HepG2 (cell line): ENCODE measurements around the gene SMTNL2. TPM values are rescaled to one million over a fixed set of nuclear protein-coding genes. Genes with fewer than 3 reads are reported as not detected.

Experiments
- ATAC-seq: fragments of 200-7000 bp; cut with Tn5 transposase; 3 replicates; pipeline ENCODE4 v1.9.1; 2020; ENCODE audit warnings: mild to moderate bottlenecking, moderate library complexity
- BruUV-seq: library from RNA; stranded (reverse); fragments of 400-500 nt; replicated peaks from 2 replicates; lab custom pipeline; 2021; lab: Mats Ljungman, UMichigan
- CTCF ChIA-PET: fragments of 300-600 bp; formaldehyde crosslinking; extraction: SDS; loops from one replicate; lab custom pipeline; 2021; ENCODE audit warnings: low total read pairs, inconsistent platforms, low intra/inter-chr PET ratio; lab: Yijun Ruan, JAX
- POLR2A ChIA-PET: fragments of 350-600 bp; sonication (Branson Sonifier 250); formaldehyde crosslinking; loops from one replicate; lab custom pipeline; 2020; ENCODE audit warnings: antibody characterized with exemption, inconsistent platforms; lab: Yijun Ruan, JAX
- DNase-seq: peaks from one replicate; pipeline ENCODE4 v3.0.0-alpha.2; 2015; ENCODE audit warnings: low spot score
- FAIRE-seq: peaks from 3 replicates; lab custom pipeline; 2011; peaks lifted over from hg19 to GRCh38; lab: Jason Lieb, UNC
- H2AFZ ChIP-seq: one replicate; pipeline ENCODE4 v1.6.1; 2011; ENCODE audit warnings: low read length, inconsistent platforms
- H3K27ac ChIP-seq: fragments of 300-600 bp; 3 replicates; pipeline ENCODE4 v1.8.0; 2011; ENCODE audit warnings: mixed run types, mild to moderate bottlenecking, mixed read lengths, low read length, inconsistent platforms; ENCODE audit not compliant: insufficient read depth; ENCODE audit errors: extremely low read length
- H3K27me3 ChIP-seq, 2 experiments: fragments of 200-600 bp in 1 of 2; 2 replicates in 1 of 2; 3 replicates in 1 of 2; pipeline versions ENCODE4 v1.6.0 to v1.8.0; 2011; ENCODE audit warnings: low read length in 2 of 2, mild to moderate bottlenecking in 2 of 2, moderate library complexity in 2 of 2, inconsistent platforms in 1 of 2; ENCODE audit not compliant: insufficient read depth in 2 of 2, control insufficient read depth in 1 of 2
- H3K36me3 ChIP-seq, 2 experiments: fragments of 200-600 bp in 1 of 2; replicated peaks in 1 of 2; 2 replicates in 1 of 2; 3 replicates in 1 of 2; pipeline versions ENCODE4 v1.5.1 to v1.8.0; 2011; ENCODE audit warnings: low read length in 2 of 2, inconsistent platforms in 1 of 2; ENCODE audit not compliant: insufficient read depth in 2 of 2, control insufficient read depth in 1 of 2
- H3K4me1 ChIP-seq: 2 replicates; pipeline ENCODE4 v1.5.1; 2012; ENCODE audit warnings: low read length, inconsistent platforms; ENCODE audit not compliant: insufficient read depth
- H3K4me2 ChIP-seq: 2 replicates; pipeline ENCODE4 v1.6.0; 2011; ENCODE audit warnings: low read depth, low read length, inconsistent platforms
- H3K4me3 ChIP-seq, 3 experiments: fragments of 200-600 bp in 1 of 3; sonication (generic), shearing (Covaris generic) in 1 of 3; replicated peaks in 1 of 3; 2 replicates each; pipeline ENCODE4 v1.5.1; 2011 to 2016; ENCODE audit warnings: low read length in 3 of 3, inconsistent platforms in 2 of 3, low read depth in 2 of 3, mild to moderate bottlenecking in 2 of 3, control low read depth in 1 of 3, mixed read lengths in 1 of 3; ENCODE audit not compliant: insufficient read depth in 1 of 3
- H3K79me2 ChIP-seq: one replicate; pipeline ENCODE4 v1.6.1; 2011; ENCODE audit warnings: low read length, inconsistent platforms; ENCODE audit not compliant: insufficient read depth
- H3K9ac ChIP-seq: 2 replicates; pipeline ENCODE4 v1.6.0; 2011; ENCODE audit warnings: mild to moderate bottlenecking, low read depth, low read length, inconsistent platforms; ENCODE audit not compliant: insufficient read depth
- H3K9me3 ChIP-seq: 2 replicates; pipeline ENCODE4 v1.5.1; 2012; ENCODE audit warnings: mild to moderate bottlenecking, low read length
- H4K20me1 ChIP-seq: 2 replicates; pipeline ENCODE4 v1.6.0; 2011; ENCODE audit warnings: inconsistent platforms, mild to moderate bottlenecking, low read length, moderate library complexity; ENCODE audit not compliant: insufficient read depth
- AGO2 ChIP-seq: fragments of 200-400 bp; formaldehyde crosslinking; optimal IDR thresholded peaks from 2 replicates; pipeline ENCODE3; 2017; ENCODE audit warnings: mild to moderate bottlenecking, low read depth, low read length, moderate library complexity
- NFIC ChIP-seq: IDR thresholded peaks from 2 replicates; pipeline ENCODE4 v1.6.1; 2012; ENCODE audit warnings: mild to moderate bottlenecking, low read length, inconsistent platforms
- RBFOX2 ChIP-seq: fragments of 200-400 bp; formaldehyde crosslinking; IDR thresholded peaks from 2 replicates; pipeline ENCODE4 v1.6.1; 2017; ENCODE audit warnings: low read depth, mild to moderate bottlenecking, low read length
- ZNF510 ChIP-seq: sonication (generic); formaldehyde crosslinking; IDR thresholded peaks from 2 replicates; pipeline ENCODE4 v1.4.0; 2020; ENCODE audit warnings: low read depth, mild to moderate bottlenecking, missing genetic modification reagents
- WGBS: methylation state at CpG from one replicate; pipeline ENCODE4 v1.1.6; 2017; ENCODE audit warnings: low lambda C conversion rate; 5-methylcytosine and 5-hydroxymethylcytosine counted together
- in situ Hi-C: cut with HindIII; loops from 2 replicates; pipeline ENCODE4 v1.10.0; 2017; ENCODE audit warnings: low pct_unique_long_range_greater_than_20kb; ENCODE audit not compliant: extremely low pct_ligation_motif_present
- intact Hi-C: fragments of 100-400 bp; cut with micrococcal nuclease; formaldehyde crosslinking; loops from one replicate; pipeline ENCODE4 v1.10.0; 2022; ENCODE audit not compliant: unreplicated experiment
- polyA plus RNA-seq, 8 experiments: library from polyadenylated mRNA; depleted of rRNA in 3 of 8; stranded (reverse) in 7 of 8; unstranded in 1 of 8; fragments of >200 nt; fragmentation: Illumina TruSeq in 4 of 8; extraction: Trizol in 4 of 8; gene quantifications; 2 replicates each; pipeline versions ENCODE4 v1.2.1 to v1.2.3, GENCODE V29; 2011 to 2016; ENCODE audit warnings: low read depth in 4 of 8, missing spikeins in 1 of 8, mixed read lengths in 1 of 8; ENCODE audit not compliant: insufficient read depth in 1 of 8
- total RNA-seq, 5 experiments: library from RNA; depleted of rRNA; stranded (reverse); fragments of >200 nt; fragmentation: Illumina TruSeq; extraction: Trizol; gene quantifications; 2 replicates each; pipeline ENCODE4 v1.2.3, GENCODE V29; 2016; ENCODE audit warnings: low read depth in 1 of 5
- TF ChIP-seq, protein P1 (sequence below): sonication (generic); formaldehyde crosslinking; conservative IDR thresholded peaks from 2 replicates; pipeline ENCODE4 v1.4.0; 2020; ENCODE audit warnings: missing genetic modification reagents
- TF ChIP-seq, protein P2 (sequence below): sonication (generic); formaldehyde crosslinking; IDR thresholded peaks from 2 replicates; pipeline ENCODE4 v1.4.0; 2020; ENCODE audit warnings: missing genetic modification reagents

Gene SMTNL2
- total and polyA plus RNA-seq, 2 of the 13 experiments (the other 11 are each of a cell fraction or from before 2014, with no cell fraction given), result 0.41 to 5.1 TPM

DNA sequence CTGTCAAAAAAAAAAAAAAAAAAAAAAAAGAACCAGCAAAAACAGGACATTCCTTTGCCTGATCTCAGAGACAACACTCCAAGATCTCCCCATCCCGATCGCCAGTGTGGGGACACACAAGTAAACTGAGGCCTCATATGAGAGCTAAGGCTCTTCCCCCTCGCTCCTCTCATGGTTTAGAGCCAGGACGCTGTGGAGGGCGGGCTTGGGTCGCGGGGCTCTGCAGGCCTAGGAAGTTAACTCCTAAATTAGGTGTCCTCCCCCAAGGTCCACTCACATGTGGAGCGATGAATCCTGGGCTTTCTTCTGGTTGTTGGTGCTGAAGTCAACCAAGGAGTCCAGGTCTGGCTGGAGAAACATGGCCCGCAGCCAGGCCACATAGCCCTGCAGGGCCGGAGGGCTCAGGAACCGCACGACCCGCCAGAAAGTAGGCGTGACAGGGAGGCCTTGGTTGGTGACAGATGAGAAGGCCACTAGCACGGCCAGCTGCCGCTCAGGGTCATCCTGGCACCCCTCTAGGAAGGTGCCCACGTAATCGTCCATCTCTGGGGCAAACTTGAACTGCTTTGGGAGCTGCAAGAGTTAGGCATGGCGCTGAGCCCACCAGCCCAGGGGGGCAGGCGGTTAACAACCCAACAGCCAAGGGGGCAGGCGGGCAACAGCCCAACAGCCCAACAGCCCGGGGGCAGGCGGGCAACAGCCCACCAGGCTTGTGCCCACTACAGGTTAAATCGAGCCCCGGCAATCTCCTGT, 34.4 kb upstream of the SMTNL2 start:
- Histone ChIP-seq H3K9me3 (no peaks in the 10 kb centered on the region), H3K4me3 (no peak overlapping the region), H2AFZ (no peak overlapping the region), H3K36me3 (peaks cover 43 to 80% of the 10 kb centered on the region in 2 experiments), H3K79me2 (peaks cover 14% of the 10 kb centered on the region), H3K4me1 (peaks cover 14% of the 10 kb centered on the region), H3K27ac (no peak overlapping the region), H4K20me1 (no peaks in the 10 kb centered on the region), H3K4me2 (no peak overlapping the region), H3K9ac (no peak overlapping the region), H3K27me3 (no peaks in the 10 kb centered on the region)
- intact Hi-C loops, result no loop called here
- no peak for DNase-seq
- CTCF ChIA-PET, result no interaction called here
- in situ Hi-C loops, result loop anchor here (10.0 kb wide), 1 partner anchor 345 kb away; the partner anchor contains the start of gene C17orf107
- ATAC-seq, result no peak
- 99% methylated on average over 14 of the region's 25 CpGs for WGBS
- TF ChIP-seq RBFOX2, result peak; percentile 50; the same call in 1 of the 2 replicates
- TF ChIP-seq, protein P1, sequence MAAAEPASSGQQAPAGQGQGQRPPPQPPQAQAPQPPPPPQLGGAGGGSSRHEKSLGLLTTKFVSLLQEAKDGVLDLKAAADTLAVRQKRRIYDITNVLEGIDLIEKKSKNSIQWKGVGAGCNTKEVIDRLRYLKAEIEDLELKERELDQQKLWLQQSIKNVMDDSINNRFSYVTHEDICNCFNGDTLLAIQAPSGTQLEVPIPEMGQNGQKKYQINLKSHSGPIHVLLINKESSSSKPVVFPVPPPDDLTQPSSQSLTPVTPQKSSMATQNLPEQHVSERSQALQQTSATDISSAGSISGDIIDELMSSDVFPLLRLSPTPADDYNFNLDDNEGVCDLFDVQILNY (CRISPR knock-in tag), result no peak
- TF ChIP-seq, protein P2, sequence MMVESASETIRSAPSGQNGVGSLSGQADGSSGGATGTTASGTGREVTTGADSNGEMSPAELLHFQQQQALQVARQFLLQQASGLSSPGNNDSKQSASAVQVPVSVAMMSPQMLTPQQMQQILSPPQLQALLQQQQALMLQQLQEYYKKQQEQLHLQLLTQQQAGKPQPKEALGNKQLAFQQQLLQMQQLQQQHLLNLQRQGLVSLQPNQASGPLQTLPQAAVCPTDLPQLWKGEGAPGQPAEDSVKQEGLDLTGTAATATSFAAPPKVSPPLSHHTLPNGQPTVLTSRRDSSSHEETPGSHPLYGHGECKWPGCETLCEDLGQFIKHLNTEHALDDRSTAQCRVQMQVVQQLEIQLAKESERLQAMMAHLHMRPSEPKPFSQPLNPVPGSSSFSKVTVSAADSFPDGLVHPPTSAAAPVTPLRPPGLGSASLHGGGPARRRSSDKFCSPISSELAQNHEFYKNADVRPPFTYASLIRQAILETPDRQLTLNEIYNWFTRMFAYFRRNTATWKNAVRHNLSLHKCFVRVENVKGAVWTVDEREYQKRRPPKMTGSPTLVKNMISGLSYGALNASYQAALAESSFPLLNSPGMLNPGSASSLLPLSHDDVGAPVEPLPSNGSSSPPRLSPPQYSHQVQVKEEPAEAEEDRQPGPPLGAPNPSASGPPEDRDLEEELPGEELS (CRISPR knock-in tag), result no peak
- TF ChIP-seq AGO2, result peak; percentile 80
- TF ChIP-seq NFIC, result no peak
- TF ChIP-seq ZNF510 (CRISPR knock-in tag), result no peak
- POLR2A ChIA-PET, result no interaction called here
- no TSS peak for BruUV-seq
- FAIRE-seq, result no peak
